NCI-H1092 (cell line): ENCODE results near the gene HDAC4.

Experiments used
- DNase-seq: peaks from one replicate; lab custom pipeline; 2025; lab: John Stamatoyannopoulos, UW

Gene HDAC4

GRCh38 chr2:239106314-239106908, 294.4 kb downstream of the HDAC4 start:
- DNase-seq = no peak

- DNase-seq = no peak
Measured at GRCh38 chr2:239105234-239105633, 295.6 kb downstream of the HDAC4 start.

GRCh38 chr2:239104800-239105199, 296.0 kb downstream of the HDAC4 start:
- no peak for DNase-seq

GRCh38 chr2:239103125-239104098, 297.4 kb downstream of the HDAC4 start:
- DNase-seq = no peak

GRCh38 chr2:239102266-239102665, 298.6 kb downstream of the HDAC4 start:
- no peak for DNase-seq

GRCh38 chr2:239101807-239102206, 299.0 kb downstream of the HDAC4 start:
- no peak for DNase-seq

GRCh38 chr2:239101071-239101470, 299.7 kb downstream of the HDAC4 start:
- no peak for DNase-seq

- no peak for DNase-seq
Measured at GRCh38 chr2:239099474-239099873, 301.3 kb downstream of the HDAC4 start.

- DNase-seq = no peak
Measured at GRCh38 chr2:239098288-239098970, 302.4 kb downstream of the HDAC4 start.

- no peak for DNase-seq
Measured at GRCh38 chr2:239097428-239097696, 303.5 kb downstream of the HDAC4 start.

- no peak for DNase-seq
Measured at GRCh38 chr2:239096676-239097427, 304.0 kb downstream of the HDAC4 start.

- DNase-seq = no peak
Measured at GRCh38 chr2:239095460-239096081, 305.2 kb downstream of the HDAC4 start.

- DNase-seq = no peak
Measured at GRCh38 chr2:239094867-239095266, 306.0 kb downstream of the HDAC4 start.

- no peak for DNase-seq
Measured at GRCh38 chr2:239093952-239094351, 306.9 kb downstream of the HDAC4 start.

- no peak for DNase-seq
Measured at GRCh38 chr2:239093542-239093941, 307.3 kb downstream of the HDAC4 start.

- DNase-seq = no peak
Measured at GRCh38 chr2:239092571-239093294, 308.1 kb downstream of the HDAC4 start.

- no peak for DNase-seq
Measured at GRCh38 chr2:239089884-239090283, 310.9 kb downstream of the HDAC4 start.

GRCh38 chr2:239087046-239087710, 313.6 kb downstream of the HDAC4 start:
- no peak for DNase-seq

GRCh38 chr2:239086325-239087020, 314.3 kb downstream of the HDAC4 start:
- DNase-seq = no peak
